Trophoblast cell (in vitro differentiated cells and primary cell): ENCODE measurements around the gene SBK1.
"Not testable (repeated sequence)": the region's sequence is repeated elsewhere in the genome, so short reads cannot be mapped to it uniquely, and the experiment has no call there.

Source experiments
- DNase-seq, 2 donors: peaks; one replicate each; pipeline ENCODE4 v3.0.0-alpha.2; 2016
- H2AFZ ChIP-seq: 2 replicates; pipeline ENCODE4 v1.6.1; 2013; ENCODE audit warnings: low read length, moderate library complexity, mild to moderate bottlenecking; ENCODE audit not compliant: insufficient read depth, poor library complexity
- H2AK5ac ChIP-seq: 2 replicates; pipeline ENCODE4 v1.6.1; 2013; ENCODE audit warnings: mild to moderate bottlenecking, low read length
- H2BK120ac ChIP-seq: 2 replicates; pipeline ENCODE4 v1.6.1; 2013; ENCODE audit warnings: low read length, mild to moderate bottlenecking, moderate library complexity; ENCODE audit not compliant: insufficient read depth, poor library complexity
- H2BK12ac ChIP-seq: 2 replicates; pipeline ENCODE4 v1.6.1; 2013; ENCODE audit warnings: mild to moderate bottlenecking, low read length, moderate library complexity
- H2BK5ac ChIP-seq: 2 replicates; pipeline ENCODE4 v1.6.1; 2013; ENCODE audit warnings: low read length, low read depth, moderate library complexity, mild to moderate bottlenecking; ENCODE audit not compliant: poor library complexity
- H3K14ac ChIP-seq: 2 replicates; pipeline ENCODE4 v1.6.1; 2013; ENCODE audit warnings: mild to moderate bottlenecking, low read length
- H3K18ac ChIP-seq: 2 replicates; pipeline ENCODE4 v1.6.1; 2013; ENCODE audit warnings: mild to moderate bottlenecking, low read length
- H3K23ac ChIP-seq: 2 replicates; pipeline ENCODE4 v1.6.1; 2013; ENCODE audit warnings: low read length
- H3K27ac ChIP-seq: 2 replicates; pipeline ENCODE4 v1.5.1; 2013; ENCODE audit warnings: low read depth, mild to moderate bottlenecking, inconsistent platforms, low read length, moderate library complexity
- H3K27me3 ChIP-seq: 2 replicates; pipeline ENCODE4 v1.6.1; 2013; ENCODE audit warnings: inconsistent platforms, mild to moderate bottlenecking, low read length, moderate library complexity; ENCODE audit not compliant: insufficient read depth
- H3K36me3 ChIP-seq, 2 experiments: 1 replicate in 1 of 2; 2 replicates in 1 of 2; pipeline ENCODE4 v1.6.1; 2013; ENCODE audit warnings: low read length in 2 of 2, mild to moderate bottlenecking in 2 of 2, moderate library complexity in 1 of 2; ENCODE audit not compliant: insufficient read depth in 2 of 2, control insufficient read depth in 1 of 2
- H3K4ac ChIP-seq: 2 replicates; pipeline ENCODE4 v1.6.1; 2013; ENCODE audit warnings: low read depth, mild to moderate bottlenecking, low read length, moderate library complexity
- H3K4me1 ChIP-seq, 2 experiments: 1 replicate in 1 of 2; 2 replicates in 1 of 2; pipeline ENCODE4 v1.6.1; 2013; ENCODE audit warnings: low read length in 2 of 2, mild to moderate bottlenecking in 2 of 2, moderate library complexity in 1 of 2; ENCODE audit not compliant: insufficient read depth in 2 of 2, control insufficient read depth in 1 of 2
- H3K4me2 ChIP-seq: 2 replicates; pipeline ENCODE4 v1.6.1; 2013; ENCODE audit warnings: inconsistent platforms, mild to moderate bottlenecking, low read length, moderate library complexity
- H3K4me3 ChIP-seq: 2 replicates; pipeline ENCODE4 v1.5.1; 2013; ENCODE audit warnings: mild to moderate bottlenecking, low read depth, low read length, inconsistent platforms
- H3K79me1 ChIP-seq: one replicate; pipeline ENCODE4 v1.6.1; 2013; ENCODE audit warnings: low read length
- H3K79me2 ChIP-seq: 2 replicates; pipeline ENCODE4 v1.6.1; 2013; ENCODE audit warnings: low read length, mild to moderate bottlenecking; ENCODE audit not compliant: control insufficient read depth, insufficient read depth, poor library complexity
- H3K9ac ChIP-seq: 2 replicates; pipeline ENCODE4 v1.6.1; 2013; ENCODE audit warnings: mild to moderate bottlenecking, low read length
- H3K9me3 ChIP-seq: 2 replicates; pipeline ENCODE4 v1.6.1; 2013; ENCODE audit warnings: low read depth, mild to moderate bottlenecking, control low read depth, inconsistent platforms, low read length; ENCODE audit not compliant: insufficient read depth
- H4K12ac ChIP-seq: 2 replicates; pipeline ENCODE4 v1.6.1; 2013; ENCODE audit warnings: low read depth, mild to moderate bottlenecking, low read length, moderate library complexity
- H4K8ac ChIP-seq: 2 replicates; pipeline ENCODE4 v1.6.1; 2013; ENCODE audit warnings: low read depth, mild to moderate bottlenecking, low read length, moderate library complexity
- H4K91ac ChIP-seq: one replicate; pipeline ENCODE4 v1.6.1; 2013; ENCODE audit warnings: low read depth, mild to moderate bottlenecking, low read length, moderate library complexity
- WGBS: extraction: QIAGEN DNeasy Blood & Tissue Kit; methylation state at CpG from one replicate; pipeline ENCODE4 v1.1.7; 2013; ENCODE audit warnings: missing lambda C conversion rate; ENCODE audit not compliant: insufficient read length, insufficient coverage; ENCODE audit errors: extremely low coverage; 5-methylcytosine and 5-hydroxymethylcytosine counted together

Gene SBK1

DNA sequence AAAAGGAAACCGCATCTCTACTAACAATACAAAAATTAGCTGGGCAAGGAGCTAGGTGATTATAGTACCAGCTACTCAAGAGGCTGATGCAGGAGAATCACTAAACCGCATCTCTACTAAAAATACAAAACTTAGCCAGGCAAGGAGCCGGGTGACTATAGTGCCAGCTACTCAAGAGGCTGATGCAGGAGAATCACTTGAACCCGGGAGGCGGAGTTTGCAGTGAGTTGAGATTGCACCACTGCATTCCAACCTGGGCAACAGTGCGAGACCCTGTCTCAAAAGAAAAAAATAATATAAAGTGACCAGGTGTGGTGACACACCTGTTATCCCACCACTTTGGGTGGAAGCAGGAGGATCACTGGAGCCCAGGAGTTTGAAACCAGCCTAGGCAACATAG, 45.9 kb downstream of the SBK1 start:
- H3K4ac ChIP-seq, H3K4me3 ChIP-seq, H3K9me3 ChIP-seq, H3K9ac ChIP-seq, H2BK12ac ChIP-seq, H2AFZ ChIP-seq, H3K4me2 ChIP-seq, H3K4me1 ChIP-seq, H3K23ac ChIP-seq, H3K36me3 ChIP-seq, DNase-seq, H3K27me3 ChIP-seq, H2BK120ac ChIP-seq, H2AK5ac ChIP-seq, H4K8ac ChIP-seq, H4K12ac ChIP-seq, H3K18ac ChIP-seq, H2BK5ac ChIP-seq, H3K14ac ChIP-seq, H3K79me2 ChIP-seq, H4K91ac ChIP-seq, H3K79me1 ChIP-seq, H3K27ac ChIP-seq: not testable (repeated sequence)
- WGBS, result no CpG with 5 or more reads among the region's 6 CpGs

DNA sequence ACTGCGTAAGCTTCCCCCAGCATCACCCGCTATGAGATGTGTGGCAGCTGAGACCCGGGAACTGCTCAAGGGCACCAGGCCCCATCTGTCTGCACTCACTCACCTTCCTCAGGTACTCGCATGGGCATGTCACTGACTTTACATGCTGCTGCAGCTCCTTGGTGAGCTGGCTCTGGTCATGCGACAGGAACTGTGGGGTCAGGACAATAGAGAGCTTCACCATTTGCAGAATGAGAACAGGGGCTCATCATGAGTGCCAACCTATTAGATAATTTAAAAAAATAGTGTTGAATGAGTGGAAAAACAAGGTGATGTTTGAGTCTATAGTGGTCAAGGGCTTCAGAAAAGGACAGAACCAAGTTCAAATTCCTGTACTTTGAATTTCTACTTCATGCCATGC, 70.3 kb downstream of the SBK1 start:
- not testable (repeated sequence) for H3K36me3 ChIP-seq, H4K91ac ChIP-seq, H3K79me2 ChIP-seq, H3K4me3 ChIP-seq, H2AFZ ChIP-seq, H3K27ac ChIP-seq, H4K8ac ChIP-seq, H3K79me1 ChIP-seq, H3K27me3 ChIP-seq, DNase-seq, H3K9ac ChIP-seq, H3K4me2 ChIP-seq, H3K4ac ChIP-seq, H2BK5ac ChIP-seq, H2BK120ac ChIP-seq, H3K4me1 ChIP-seq, H2BK12ac ChIP-seq, H3K14ac ChIP-seq, H3K18ac ChIP-seq, H2AK5ac ChIP-seq, H4K12ac ChIP-seq, H3K23ac ChIP-seq, H3K9me3 ChIP-seq
- no CpG with 5 or more reads among the region's 5 CpGs for WGBS

DNA sequence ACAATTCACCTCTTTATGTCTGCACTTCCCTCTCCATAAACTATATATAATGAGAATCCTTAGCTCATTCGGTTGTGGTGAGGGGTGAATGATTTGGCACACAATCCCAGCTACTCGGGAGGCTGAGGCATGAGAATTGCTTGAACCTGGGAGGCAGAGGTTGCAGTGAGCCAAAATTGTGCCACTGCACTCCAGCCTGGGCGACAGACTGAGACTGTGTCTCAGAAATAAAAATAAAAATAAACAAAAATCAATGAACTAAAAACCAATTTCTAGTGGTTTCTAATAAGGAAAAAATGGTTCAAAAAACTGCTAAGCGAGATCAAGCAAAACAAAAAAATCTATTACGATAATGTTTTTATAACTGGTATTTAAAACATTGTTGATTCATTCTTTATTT, 71.1 kb downstream of the SBK1 start, which contains the start of gene NPIPB6:
Gene NPIPB6 (minus strand): TSS at position 101 of the 400 bp plus-strand sequence. CDS start 686 bp downstream, outside the sequence.
- not testable (repeated sequence) for DNase-seq, H3K36me3 ChIP-seq, H3K4me2 ChIP-seq, H4K12ac ChIP-seq, H3K14ac ChIP-seq, H4K91ac ChIP-seq, H3K18ac ChIP-seq, H4K8ac ChIP-seq, H3K79me2 ChIP-seq, H2BK5ac ChIP-seq, H2AK5ac ChIP-seq, H3K23ac ChIP-seq, H3K9me3 ChIP-seq, H3K4me1 ChIP-seq, H3K27me3 ChIP-seq, H3K4ac ChIP-seq, H2BK120ac ChIP-seq, H3K9ac ChIP-seq, H3K27ac ChIP-seq, H3K79me1 ChIP-seq, H2BK12ac ChIP-seq, H2AFZ ChIP-seq, H3K4me3 ChIP-seq
- WGBS, result no CpG with 5 or more reads among the region's 5 CpGs

DNA sequence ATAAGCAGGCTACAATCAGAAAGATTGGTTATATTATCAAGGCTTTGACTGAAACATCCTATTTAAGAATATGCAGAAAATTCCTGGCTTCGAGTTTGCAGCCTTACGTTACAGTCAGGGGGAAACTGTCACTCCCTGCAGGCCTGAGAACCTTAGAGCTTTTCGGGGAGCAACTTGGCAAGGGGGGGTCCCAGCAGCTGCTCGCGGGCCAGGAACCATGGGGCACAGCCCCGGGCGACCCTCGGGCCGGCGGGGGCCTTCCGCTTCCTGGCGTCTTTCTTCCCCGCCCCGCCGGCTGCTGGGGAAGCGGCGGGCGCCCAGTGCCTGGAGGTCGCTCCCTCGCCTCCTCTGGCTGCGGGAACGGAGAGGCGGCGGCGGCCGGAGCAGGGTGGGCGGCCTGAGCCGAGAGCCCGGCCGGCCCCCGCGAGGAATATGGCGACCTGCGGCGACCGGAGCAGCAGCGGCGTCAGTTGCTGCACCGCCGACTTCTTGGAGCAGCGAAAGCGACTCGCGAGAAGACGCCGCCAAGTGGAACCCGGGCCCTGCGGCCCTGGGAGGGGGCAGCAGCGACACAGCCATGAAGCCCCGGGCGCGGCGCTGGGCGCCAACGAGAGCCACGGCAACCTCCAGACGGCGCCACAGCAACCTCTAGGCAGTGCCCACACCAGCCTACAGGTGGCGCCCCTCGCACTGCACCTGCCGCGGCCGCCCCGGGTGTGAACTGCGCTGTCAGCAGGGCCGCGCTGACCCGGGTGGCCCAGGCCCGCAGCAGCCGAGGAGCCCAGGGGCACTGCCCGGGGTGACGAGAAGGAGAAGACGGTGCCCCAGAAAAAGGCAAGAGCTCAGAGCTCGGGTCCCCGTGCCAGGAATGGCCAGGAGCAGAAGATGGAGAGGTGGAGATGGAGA, 72.2 kb downstream of the SBK1 start:
- no CpG with 5 or more reads among the region's 75 CpGs for WGBS

More for the DNA sequence above, 72.2 kb downstream of the SBK1 start:
- H2AK5ac ChIP-seq, H2BK120ac ChIP-seq, DNase-seq, H4K91ac ChIP-seq, H3K27me3 ChIP-seq, H3K4me3 ChIP-seq, H3K27ac ChIP-seq, H3K23ac ChIP-seq, H3K4me2 ChIP-seq, H3K79me1 ChIP-seq, H3K18ac ChIP-seq, H2AFZ ChIP-seq, H4K8ac ChIP-seq, H3K4ac ChIP-seq, H3K9ac ChIP-seq, H3K79me2 ChIP-seq, H3K36me3 ChIP-seq, H2BK5ac ChIP-seq, H3K4me1 ChIP-seq, H3K9me3 ChIP-seq, H4K12ac ChIP-seq, H2BK12ac ChIP-seq, H3K14ac ChIP-seq: not testable (repeated sequence)
